Measurements from ENCODE around the gene AK8. TPM values are rescaled to one million over a fixed set of nuclear protein-coding genes. Genes with fewer than 3 reads are reported as not detected.

Gene AK8
- total RNA-seq, 1 experiment from 2014 or later, result 2.5 TPM

DNA sequence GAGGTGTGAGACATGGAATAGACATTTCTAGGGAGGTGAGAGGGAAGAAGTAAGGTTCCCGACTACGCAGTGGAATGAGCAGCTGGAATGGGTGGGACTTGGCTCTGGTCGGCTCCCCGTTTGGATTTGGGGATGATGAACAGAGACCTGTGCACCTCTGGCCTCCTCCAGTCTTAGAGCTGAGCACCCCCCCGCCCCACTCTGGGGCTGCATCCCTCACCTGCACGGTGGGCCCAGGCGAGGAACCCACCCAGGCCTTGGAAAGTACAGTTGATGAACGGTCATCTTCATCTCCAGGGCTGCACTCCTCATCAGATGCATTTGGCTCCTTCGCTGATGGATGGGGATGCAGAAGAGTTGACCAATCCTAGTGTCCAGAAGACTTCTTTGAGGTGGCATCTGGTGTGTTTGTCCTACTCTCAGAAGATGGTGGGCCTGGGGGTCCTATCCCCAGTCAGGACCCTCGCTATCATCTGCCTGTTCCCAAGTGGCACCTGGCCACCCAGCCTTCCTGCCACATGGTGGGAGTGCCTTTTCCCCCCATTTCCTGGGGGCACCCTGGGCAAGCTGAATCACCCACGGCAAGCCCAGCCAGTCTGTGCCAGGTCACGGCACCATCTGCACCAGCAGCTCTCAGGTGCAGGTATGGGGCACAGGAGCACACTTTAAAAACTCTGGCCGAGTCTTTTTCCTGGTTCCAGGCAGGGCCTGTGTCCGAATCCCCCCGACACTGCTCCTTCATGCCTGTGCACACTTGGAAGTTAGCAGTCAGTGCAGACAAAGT is 137.4 kb downstream of the AK8 start:
- H3K27me3 ChIP-seq (ENCODE audit: insufficient read depth, low read length), result no peaks in the 10 kb centered on the region
- ATAC-seq (no peak), DNase-seq (ENCODE audit: low read depth, low spot score) (no peak)
- intact Hi-C loops (cut with micrococcal nuclease), result no loop called here
- no peaks in the 10 kb centered on the region for H3K9me2 ChIP-seq (ENCODE audit: insufficient read depth)
- H3K4me2 ChIP-seq (ENCODE audit: low read length), result no peak overlapping the region
- no peaks in the 10 kb centered on the region for H4K20me1 ChIP-seq (ENCODE audit: insufficient read depth)
- CTCF ChIA-PET, result no interaction called here
- no TSS peak for BruUV-seq (replicated peaks)
- H3K36me3 ChIP-seq (ENCODE audit: control insufficient read depth in 1 of 2, insufficient read depth in 2 of 2, low read length in 2 of 2), result no peaks in the 10 kb centered on the region
- POLR2A ChIA-PET, result no interaction called here
- H3K4me1 ChIP-seq (ENCODE audit: control insufficient read depth in 1 of 2, insufficient read depth in 2 of 2, low read length in 2 of 2), result no peaks in the 10 kb centered on the region
- RAD21 ChIA-PET (ENCODE audit: low non-redundant PET in 1 of 2, low total read pairs in 2 of 2, uncharacterized antibody in 2 of 2, unreplicated experiment in 2 of 2), result no interaction called here
- H3K27ac ChIP-seq (ENCODE audit: low read depth, low read length), result no peak overlapping the region
- TF ChIP-seq YY1 (IDR thresholded peaks at IDR 0.05; ENCODE audit: extremely low read depth, insufficient replicate concordance, low read depth, low read length) (no peak), EGR1 (IDR thresholded peaks at IDR 0.05; ENCODE audit: low read depth) (no peak), CEBPB (IDR thresholded peaks at IDR 0.05; ENCODE audit: low read depth) (no peak), TCF7L2 (IDR thresholded peaks at IDR 0.05; ENCODE audit: borderline replicate concordance, extremely low read depth, insufficient read depth, insufficient read length) (no peak), EZH2 (IDR thresholded peaks at IDR 0.05) (no peak), JUND (IDR thresholded peaks at IDR 0.05) (no peak), POLR2A (IDR thresholded peaks at IDR 0.05; ENCODE audit: borderline replicate concordance, extremely low read depth, insufficient read depth, insufficient read length) (no peak)
- TF ChIP-seq, protein P1, sequence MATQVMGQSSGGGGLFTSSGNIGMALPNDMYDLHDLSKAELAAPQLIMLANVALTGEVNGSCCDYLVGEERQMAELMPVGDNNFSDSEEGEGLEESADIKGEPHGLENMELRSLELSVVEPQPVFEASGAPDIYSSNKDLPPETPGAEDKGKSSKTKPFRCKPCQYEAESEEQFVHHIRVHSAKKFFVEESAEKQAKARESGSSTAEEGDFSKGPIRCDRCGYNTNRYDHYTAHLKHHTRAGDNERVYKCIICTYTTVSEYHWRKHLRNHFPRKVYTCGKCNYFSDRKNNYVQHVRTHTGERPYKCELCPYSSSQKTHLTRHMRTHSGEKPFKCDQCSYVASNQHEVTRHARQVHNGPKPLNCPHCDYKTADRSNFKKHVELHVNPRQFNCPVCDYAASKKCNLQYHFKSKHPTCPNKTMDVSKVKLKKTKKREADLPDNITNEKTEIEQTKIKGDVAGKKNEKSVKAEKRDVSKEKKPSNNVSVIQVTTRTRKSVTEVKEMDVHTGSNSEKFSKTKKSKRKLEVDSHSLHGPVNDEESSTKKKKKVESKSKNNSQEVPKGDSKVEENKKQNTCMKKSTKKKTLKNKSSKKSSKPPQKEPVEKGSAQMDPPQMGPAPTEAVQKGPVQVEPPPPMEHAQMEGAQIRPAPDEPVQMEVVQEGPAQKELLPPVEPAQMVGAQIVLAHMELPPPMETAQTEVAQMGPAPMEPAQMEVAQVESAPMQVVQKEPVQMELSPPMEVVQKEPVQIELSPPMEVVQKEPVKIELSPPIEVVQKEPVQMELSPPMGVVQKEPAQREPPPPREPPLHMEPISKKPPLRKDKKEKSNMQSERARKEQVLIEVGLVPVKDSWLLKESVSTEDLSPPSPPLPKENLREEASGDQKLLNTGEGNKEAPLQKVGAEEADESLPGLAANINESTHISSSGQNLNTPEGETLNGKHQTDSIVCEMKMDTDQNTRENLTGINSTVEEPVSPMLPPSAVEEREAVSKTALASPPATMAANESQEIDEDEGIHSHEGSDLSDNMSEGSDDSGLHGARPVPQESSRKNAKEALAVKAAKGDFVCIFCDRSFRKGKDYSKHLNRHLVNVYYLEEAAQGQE (IDR thresholded peaks at IDR 0.05; ENCODE audit: low read depth), result no peak
- TF ChIP-seq, protein P2, sequence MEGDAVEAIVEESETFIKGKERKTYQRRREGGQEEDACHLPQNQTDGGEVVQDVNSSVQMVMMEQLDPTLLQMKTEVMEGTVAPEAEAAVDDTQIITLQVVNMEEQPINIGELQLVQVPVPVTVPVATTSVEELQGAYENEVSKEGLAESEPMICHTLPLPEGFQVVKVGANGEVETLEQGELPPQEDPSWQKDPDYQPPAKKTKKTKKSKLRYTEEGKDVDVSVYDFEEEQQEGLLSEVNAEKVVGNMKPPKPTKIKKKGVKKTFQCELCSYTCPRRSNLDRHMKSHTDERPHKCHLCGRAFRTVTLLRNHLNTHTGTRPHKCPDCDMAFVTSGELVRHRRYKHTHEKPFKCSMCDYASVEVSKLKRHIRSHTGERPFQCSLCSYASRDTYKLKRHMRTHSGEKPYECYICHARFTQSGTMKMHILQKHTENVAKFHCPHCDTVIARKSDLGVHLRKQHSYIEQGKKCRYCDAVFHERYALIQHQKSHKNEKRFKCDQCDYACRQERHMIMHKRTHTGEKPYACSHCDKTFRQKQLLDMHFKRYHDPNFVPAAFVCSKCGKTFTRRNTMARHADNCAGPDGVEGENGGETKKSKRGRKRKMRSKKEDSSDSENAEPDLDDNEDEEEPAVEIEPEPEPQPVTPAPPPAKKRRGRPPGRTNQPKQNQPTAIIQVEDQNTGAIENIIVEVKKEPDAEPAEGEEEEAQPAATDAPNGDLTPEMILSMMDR (IDR thresholded peaks at IDR 0.05 in 2 of 3, conservative IDR thresholded peaks at IDR 0.05 in 1 of 3; ENCODE audit: borderline replicate concordance in 1 of 3, insufficient read depth in 1 of 3, low read depth in 2 of 3, low read length in 2 of 3), result no peak
- no peak overlapping the region for H2AFZ ChIP-seq (ENCODE audit: low read depth, low read length, poor library complexity, severe bottlenecking)
- H3K79me2 ChIP-seq (ENCODE audit: insufficient read depth, low read length), result no peaks in the 10 kb centered on the region
- no peaks in the 10 kb centered on the region for H3K9me3 ChIP-seq (ENCODE audit: control insufficient read depth in 1 of 2, insufficient read depth in 1 of 2, low read depth in 1 of 2, low read length in 2 of 2)
- H3K4me3 ChIP-seq (replicated peaks in 1 of 2; ENCODE audit: low read depth in 1 of 2, low read length in 2 of 2), result no peak overlapping the region
- H3K9ac ChIP-seq (ENCODE audit: low read length), result no peak overlapping the region
